CD4-positive, alpha-beta memory T cell (primary cell): ENCODE results near the gene ZKSCAN5. TPM values are rescaled to one million over a fixed set of nuclear protein-coding genes. Genes with fewer than 3 reads are reported as not detected.
A peak's percentile ranks its signal among the peaks of the same experiment; 100 is the strongest.

Source experiments
- CTCF ChIA-PET: fragments of 350-600 bp; sonication (Branson Sonifier 250); formaldehyde crosslinking; loops from one replicate; lab custom pipeline; 2021; ENCODE audit warnings: inconsistent platforms; ENCODE audit not compliant: partially characterized antibody; lab: Charles Lee
- POLR2A ChIA-PET: fragments of 350-600 bp; sonication (Branson Sonifier 250); formaldehyde crosslinking; loops from one replicate; lab custom pipeline; 2021; ENCODE audit not compliant: partially characterized antibody; lab: Charles Lee
- DNase-seq, 5 donors: peaks; one replicate each; pipeline versions ENCODE4 v3.0.0 to v3.0.0-alpha.2; 2020 to 2022; ENCODE audit warnings: mixed read lengths in 1 of 5
- H3K27ac ChIP-seq: one replicate; pipeline ENCODE4 v1.7.0; 2013; ENCODE audit warnings: low read depth, low read length
- H3K27me3 ChIP-seq: 2 replicates; pipeline ENCODE4 v1.7.0; 2013; ENCODE audit warnings: mild to moderate bottlenecking, low read length, moderate library complexity; ENCODE audit not compliant: insufficient read depth
- H3K36me3 ChIP-seq: 2 replicates; pipeline ENCODE4 v1.7.0; 2013; ENCODE audit warnings: mild to moderate bottlenecking, low read length, moderate library complexity; ENCODE audit not compliant: insufficient read depth
- H3K4me1 ChIP-seq: 2 replicates; pipeline ENCODE4 v1.7.0; 2013; ENCODE audit warnings: mild to moderate bottlenecking, low read length, moderate library complexity; ENCODE audit not compliant: insufficient read depth
- H3K4me3 ChIP-seq, 2 donors: one replicate each; pipeline ENCODE4 v1.7.0; 2013; ENCODE audit warnings: low read length in 2 of 2, mild to moderate bottlenecking in 1 of 2
- H3K9me3 ChIP-seq, 2 donors: one replicate each; pipeline ENCODE4 v1.7.0; 2013; ENCODE audit warnings: low read length in 2 of 2, control low read depth in 1 of 2; ENCODE audit not compliant: control insufficient read depth in 1 of 2
- H3K27ac Mint-ChIP-seq, 7 donors: one replicate each; pipeline ENCODE4 v1.8.0; 2020 to 2021; ENCODE audit warnings: mixed read lengths in 7 of 7, mild to moderate bottlenecking in 6 of 7, inconsistent platforms in 3 of 7, moderate library complexity in 3 of 7
- H3K27me3 Mint-ChIP-seq, 2 donors: one replicate each; pipeline ENCODE4 v1.8.0; 2020 to 2021; ENCODE audit warnings: mixed read lengths in 2 of 2
- H3K36me3 Mint-ChIP-seq, 2 donors: one replicate each; pipeline ENCODE4 v1.8.0; 2020 to 2021; ENCODE audit warnings: mixed read lengths in 2 of 2, inconsistent platforms in 1 of 2, mild to moderate bottlenecking in 1 of 2
- H3K4me1 Mint-ChIP-seq, 4 donors: one replicate each; pipeline ENCODE4 v1.8.0; 2020 to 2021; ENCODE audit warnings: mixed read lengths in 4 of 4, mild to moderate bottlenecking in 1 of 4
- H3K4me3 Mint-ChIP-seq, 8 donors: one replicate each; pipeline ENCODE4 v1.8.0; 2020 to 2021; ENCODE audit warnings: mixed read lengths in 8 of 8, mild to moderate bottlenecking in 7 of 8, moderate library complexity in 6 of 8, inconsistent platforms in 3 of 8
- H3K9me3 Mint-ChIP-seq, 8 donors: one replicate each; pipeline ENCODE4 v1.8.0; 2020 to 2021; ENCODE audit warnings: mixed read lengths in 8 of 8, mild to moderate bottlenecking in 5 of 8, inconsistent platforms in 3 of 8, moderate library complexity in 1 of 8
- intact Hi-C: fragments of 100-400 bp; cut with micrococcal nuclease; formaldehyde crosslinking; loops from one replicate; pipeline ENCODE4 v1.15.1; 2023
- polyA plus RNA-seq, 2 donors: library from polyadenylated mRNA; unstranded; fragments of 300-500 nt; fragmentation: Illumina TruSeq; gene quantifications; one replicate each; pipeline ENCODE4 v1.2.3, GENCODE V29; 2021
- total RNA-seq, 2 experiments: library from RNA; stranded (reverse); gene quantifications; one replicate each; pipeline ENCODE4 v1.2.3, GENCODE V29; 2021

ZKSCAN5 gene
- total and polyA plus RNA-seq, 4 experiments from 2014 or later, result 2.5 to 9.3 (median 7.9) TPM

DNA sequence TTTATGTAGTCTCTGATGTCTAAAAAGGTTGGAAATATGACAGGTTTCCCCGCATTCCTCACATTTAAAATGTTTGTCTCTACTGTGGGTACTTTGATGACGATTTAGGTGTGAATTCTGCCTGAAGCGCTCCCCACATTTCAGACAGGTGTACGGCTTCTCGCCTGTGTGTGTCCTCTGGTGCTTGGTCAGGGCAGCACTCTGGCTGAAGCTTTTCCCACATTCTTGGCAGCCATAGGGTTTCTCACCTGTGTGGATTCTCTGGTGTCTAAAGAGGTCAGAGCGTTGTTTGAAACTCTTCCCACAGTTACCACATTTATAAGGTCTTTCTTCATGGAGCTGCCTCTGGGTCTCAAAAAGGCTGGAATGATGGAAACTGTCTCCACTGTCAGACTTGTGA is 10.6 kb upstream of the ZKSCAN5 start:
- Histone ChIP-seq H3K27me3 (no peaks in the 10 kb centered on the region), H3K4me1 (peaks cover 17% of the 10 kb centered on the region), H3K36me3 (peaks cover 35% of the 10 kb centered on the region), H3K27ac (no peak overlapping the region), H3K9me3 (peaks cover 6 to 12% of the 10 kb centered on the region in 2 donors), H3K4me3 (no peak overlapping the region)
- Mint-ChIP-seq H3K36me3 (peaks cover 51 to 53% of the 10 kb centered on the region in 2 donors), H3K4me3 (no peak overlapping the region), H3K27me3 (no peaks in the 10 kb centered on the region), H3K9me3 (peaks cover 0 to 20% (median 15%) of the 10 kb centered on the region in 8 donors), H3K4me1 (peaks cover 17 to 27% (median 19%) of the 10 kb centered on the region in 4 donors), H3K27ac (no peak overlapping the region)
- ChIA-PET CTCF (no interaction called here), POLR2A (interaction anchor here (0.7 kb wide), 1 partner anchor 10 kb away, joined by 3 read pairs; no protein-coding TSS in a partner anchor)
- intact Hi-C loops, result no loop called here
- DNase-seq, result no peak

DNA sequence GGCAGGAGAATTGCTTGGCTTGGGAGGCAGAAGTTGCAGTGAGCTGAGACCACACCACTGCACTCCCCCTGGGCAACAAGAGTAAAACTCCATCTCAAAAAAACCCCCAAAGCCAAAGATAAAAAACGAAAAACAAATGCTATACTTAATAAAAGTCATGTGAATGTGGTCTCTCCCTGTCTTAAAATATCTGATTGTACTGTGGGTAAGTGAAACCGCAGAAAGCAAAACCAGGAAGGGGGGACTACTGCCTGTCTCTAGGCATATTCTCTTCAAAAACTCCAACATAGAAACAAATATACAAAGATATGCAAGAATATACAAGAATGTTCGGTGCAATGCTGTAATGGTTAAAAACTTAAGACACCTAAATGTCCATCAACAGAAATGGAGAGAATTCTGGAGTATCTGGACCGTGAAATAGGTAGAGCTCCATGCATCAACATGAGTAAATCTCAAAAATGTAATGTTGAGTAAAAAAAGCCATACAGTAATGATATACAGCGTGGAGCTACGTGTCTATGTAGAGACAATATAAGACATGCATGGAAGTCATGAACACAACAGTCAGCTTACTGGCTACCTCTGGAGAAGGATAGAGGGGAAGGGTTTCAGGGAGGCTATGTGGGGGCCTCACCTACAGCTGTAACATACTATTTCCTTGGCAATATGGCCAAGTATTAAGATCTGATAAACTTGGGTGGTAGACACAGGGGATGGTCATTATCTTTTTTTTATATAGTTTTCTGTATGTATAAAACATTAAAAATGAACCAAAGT is 6.5 kb upstream of the ZKSCAN5 start:
- Mint-ChIP-seq H3K36me3 (peaks cover 34 to 47% of the 10 kb centered on the region in 2 donors), H3K27me3 (no peaks in the 10 kb centered on the region), H3K27ac (peak overlapping the region; percentile 80 to 100 (median 96)), H3K4me3 (peak overlapping the region; percentile 98 to 100 (median 100)), H3K9me3 (peaks cover 0 to 16% (median 13%) of the 10 kb centered on the region in 8 donors), H3K4me1 (peaks cover 17 to 42% (median 29%) of the 10 kb centered on the region in 4 donors)
- Histone ChIP-seq H3K4me1 (peaks cover 24% of the 10 kb centered on the region), H3K27ac (peak overlapping the region; percentile 96), H3K36me3 (peaks cover 33% of the 10 kb centered on the region), H3K4me3 (peak overlapping the region; percentile 71 to 98), H3K9me3 (peaks cover 6 to 12% of the 10 kb centered on the region in 2 donors), H3K27me3 (no peaks in the 10 kb centered on the region)
- DNase-seq, result peak in 1 of 5 donors; percentile 22
- ChIA-PET POLR2A (interaction anchor here (0.9 to 3.7 kb wide), 6 partner anchors 22 to 95 kb away, joined by 3 to 26 read pairs (median 4); partner anchors contain the start of genes FAM200A and ZNF655), CTCF (interaction anchor here (1.2 to 1.6 kb wide), 3 partner anchors 22 to 52 kb away, joined by 3 to 4 read pairs (median 3); partner anchors contain the start of gene ZNF789)
- intact Hi-C loops, result no loop called here

DNA sequence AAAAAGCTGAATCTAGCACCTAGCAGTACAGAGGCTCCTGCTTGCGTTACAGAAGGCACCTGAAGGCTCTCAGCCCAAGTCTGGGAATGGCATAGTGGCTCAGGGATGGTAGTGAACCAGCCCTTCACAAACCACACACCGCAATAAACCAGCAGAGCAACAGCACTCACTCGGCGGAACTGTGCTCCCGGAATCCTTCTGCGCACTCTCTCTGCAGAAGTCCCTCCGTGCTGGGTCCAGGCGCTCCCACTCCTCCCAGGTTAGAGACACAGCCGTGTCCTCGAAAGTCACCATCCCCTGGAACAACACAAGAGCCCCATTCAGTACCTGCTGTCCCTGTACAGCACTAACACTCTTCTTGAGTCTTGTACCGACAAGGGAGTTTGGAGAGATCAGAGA is 5.9 kb upstream of the ZKSCAN5 start:
- Mint-ChIP-seq H3K27me3 (no peaks in the 10 kb centered on the region), H3K36me3 (peaks cover 28 to 41% of the 10 kb centered on the region in 2 donors), H3K9me3 (peaks cover 0 to 12% (median 9%) of the 10 kb centered on the region in 8 donors), H3K4me1 (peaks cover 17 to 42% (median 29%) of the 10 kb centered on the region in 4 donors), H3K4me3 (peak overlapping the region; percentile 98 to 100 (median 100)), H3K27ac (peak overlapping the region; percentile 88 to 100 (median 100))
- H3K9me3 ChIP-seq, result peaks cover 3 to 10% of the 10 kb centered on the region in 2 donors
- no peaks in the 10 kb centered on the region for H3K27me3 ChIP-seq
- POLR2A ChIA-PET, result interaction anchor here (0.9 to 3.7 kb wide), 6 partner anchors 22 to 96 kb away, joined by 3 to 61 read pairs (median 4); partner anchors contain the start of genes FAM200A and ZNF655
- peak overlapping the region; percentile 96 for H3K27ac ChIP-seq
- CTCF ChIA-PET, result interaction anchor here (1.6 kb wide), 1 partner anchor 25 kb away, joined by 4 read pairs; the partner anchor contains the start of gene ZNF789
- intact Hi-C loops, result no loop called here
- H3K4me1 ChIP-seq, result peaks cover 24% of the 10 kb centered on the region
- H3K4me3 ChIP-seq, result peak overlapping the region; percentile 71 to 98
- no peak for DNase-seq
- H3K36me3 ChIP-seq, result peaks cover 27% of the 10 kb centered on the region

DNA sequence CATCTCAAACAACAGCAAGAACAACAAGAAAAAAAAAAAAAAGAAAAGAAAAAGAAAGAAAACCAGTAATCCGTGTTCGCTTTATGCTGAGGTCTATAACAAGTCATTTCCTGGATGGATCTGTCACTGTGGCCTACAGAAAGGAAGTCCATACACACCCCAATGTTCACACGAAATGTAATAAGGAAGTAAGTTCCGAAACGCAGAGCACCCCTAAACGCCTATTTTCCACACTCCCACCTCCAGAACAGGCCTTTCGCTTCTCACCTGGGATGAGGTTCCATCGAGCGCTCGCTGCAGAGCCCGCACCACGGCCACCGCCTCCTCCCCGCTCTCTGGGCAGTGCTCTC is 5.1 kb upstream of the ZKSCAN5 start:
- Mint-ChIP-seq H3K4me3 (peak overlapping the region; percentile 98 to 100 (median 100)), H3K27ac (peak overlapping the region; percentile 97 to 100 (median 100)), H3K36me3 (peaks cover 20 to 33% of the 10 kb centered on the region in 2 donors), H3K27me3 (no peaks in the 10 kb centered on the region), H3K9me3 (peaks cover 0 to 4% (median 1%) of the 10 kb centered on the region in 8 donors), H3K4me1 (peaks cover 16 to 43% (median 29%) of the 10 kb centered on the region in 4 donors)
- peak; percentile 49 to 62 (median 54) for DNase-seq
- peak overlapping the region; percentile 96 for H3K27ac ChIP-seq
- intact Hi-C loops, result loop anchor here (1.0 kb wide), 2 partner anchors 90 to 117 kb away; partner anchors contain the start of gene ZSCAN25
- H3K4me1 ChIP-seq, result peaks cover 24% of the 10 kb centered on the region
- H3K27me3 ChIP-seq, result no peaks in the 10 kb centered on the region
- H3K4me3 ChIP-seq, result peak overlapping the region; percentile 95 to 98
- ChIA-PET CTCF (interaction anchor here (1.1 kb wide), 1 partner anchor 26 kb away, joined by 3 read pairs; no protein-coding TSS in a partner anchor), POLR2A (interaction anchor here (1.0 to 3.7 kb wide), 21 partner anchors 8 to 1719 kb away, joined by 3 to 61 read pairs (median 7); partner anchors contain the start of genes ATP5MF, BUD31, FAM200A and PDAP1)
- peaks cover 19% of the 10 kb centered on the region for H3K36me3 ChIP-seq
- H3K9me3 ChIP-seq, result peaks cover 0 to 2% of the 10 kb centered on the region in 2 donors

DNA sequence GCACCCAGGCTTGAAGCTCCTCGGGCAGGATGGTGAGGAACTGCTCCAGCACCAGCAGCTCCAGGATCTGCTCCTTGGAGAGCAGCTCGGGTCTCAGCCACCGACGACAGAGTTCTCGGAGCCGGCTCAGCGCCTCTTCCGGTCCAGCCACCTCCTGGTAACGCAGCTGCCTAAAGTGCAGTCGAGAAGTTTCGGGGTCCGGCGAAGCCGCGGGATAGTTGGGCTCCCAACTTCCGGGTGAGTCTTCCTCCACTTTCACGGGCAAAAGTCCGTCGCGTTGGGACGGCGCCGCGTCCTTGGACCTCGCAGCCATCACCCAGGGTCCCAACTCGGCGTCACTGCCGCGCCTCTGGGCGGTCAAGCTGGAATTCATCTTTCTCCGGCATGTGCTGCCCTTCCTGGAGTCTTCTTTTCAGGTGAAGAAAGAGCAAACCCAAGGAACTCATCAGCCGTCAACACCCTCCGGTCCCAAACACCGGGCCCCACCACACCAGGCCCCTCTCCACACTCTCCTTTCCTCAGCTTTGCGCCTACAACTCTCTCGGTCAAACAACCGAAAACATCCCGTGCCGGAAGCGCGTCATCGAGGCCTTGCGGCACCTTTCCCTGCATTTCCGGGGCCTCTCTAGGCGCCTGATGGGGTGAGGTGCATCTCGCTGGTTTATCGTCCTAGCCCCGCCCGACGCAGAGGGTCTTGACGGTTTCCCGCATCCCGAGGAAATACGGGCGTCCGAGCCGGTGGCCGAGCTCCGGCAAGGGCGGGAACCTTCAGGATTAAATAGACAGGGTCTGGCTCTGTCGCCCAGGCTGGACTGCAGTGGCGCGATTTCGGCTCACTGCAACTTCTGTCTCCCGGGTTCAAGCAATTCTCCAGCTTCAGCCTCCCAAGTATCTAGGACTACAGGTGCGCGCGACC is 4.5 kb upstream of the ZKSCAN5 start, which contains the start of gene ZNF394:
ZNF394 (minus strand) TSS at position 561 of the 916 bp plus-strand sequence; CDS start at position 373, 188 bp downstream.
- Mint-ChIP-seq H3K4me1 (peaks cover 16 to 48% (median 29%) of the 10 kb centered on the region in 4 donors), H3K4me3 (peak within 1 kb of the TSS; percentile 98 to 100 (median 100)), H3K27ac (peak within 1 kb of the TSS; percentile 97 to 100 (median 100)), H3K36me3 (peaks cover 13 to 35% of the 10 kb centered on the region in 2 donors), H3K9me3 (peaks cover 0 to under 1% (median 0%) of the 10 kb centered on the region in 8 donors), H3K27me3 (no peaks in the 10 kb centered on the region)
- Histone ChIP-seq H3K36me3 (peaks cover 13% of the 10 kb centered on the region), H3K4me1 (peaks cover 24% of the 10 kb centered on the region), H3K27me3 (no peaks in the 10 kb centered on the region), H3K4me3 (peak within 1 kb of the TSS; percentile 95 to 98), H3K9me3 (no peaks in the 10 kb centered on the region), H3K27ac (peak within 1 kb of the TSS; percentile 96)
- POLR2A ChIA-PET, result interaction anchor here (0.6 to 3.7 kb wide), 25 partner anchors 8 to 1718 kb away, joined by 3 to 61 read pairs (median 6); partner anchors contain the start of genes ATP5MF, BUD31, FAM200A and PDAP1
- intact Hi-C loops, result loop anchor here (1.0 kb wide), 4 partner anchors 28 to 116 kb away; partner anchors contain the start of genes FAM200A, ZNF789 and ZSCAN25
- peak; percentile 86 to 92 (median 88) for DNase-seq
- CTCF ChIA-PET, result interaction anchor here (0.9 to 1.2 kb wide), 3 partner anchors 27 to 174 kb away, joined by 3 read pairs; partner anchors contain the start of gene ARPC1A

DNA sequence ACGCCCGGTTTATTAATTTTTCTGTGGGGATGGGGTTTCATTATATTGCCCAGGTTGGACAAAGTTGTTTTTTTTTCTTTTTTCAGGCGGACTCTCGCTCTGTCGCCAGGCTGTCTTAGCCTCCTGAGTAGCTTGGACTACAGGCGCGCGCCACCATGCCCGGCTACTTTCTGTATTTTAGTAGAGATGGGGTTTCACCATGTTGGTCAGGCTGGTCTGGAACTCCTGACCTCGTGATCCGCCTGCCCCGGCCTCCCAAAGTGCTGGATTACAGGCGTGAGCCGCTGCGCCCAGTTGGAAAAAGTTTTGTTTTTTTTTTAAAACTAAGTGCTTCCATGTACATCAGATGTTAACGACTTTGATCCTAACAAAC is 3.8 kb upstream of the ZKSCAN5 start:
- H3K4me1 Mint-ChIP-seq, result peaks cover 19 to 54% (median 34%) of the 10 kb centered on the region in 4 donors
- peaks cover 29% of the 10 kb centered on the region for H3K4me1 ChIP-seq
- peak overlapping the region; percentile 96 for H3K27ac ChIP-seq
- peaks cover 13% of the 10 kb centered on the region for H3K36me3 ChIP-seq
- peak overlapping the region; percentile 98 to 100 (median 100) for H3K4me3 Mint-ChIP-seq
- ChIA-PET POLR2A (interaction anchor here (1.0 to 3.7 kb wide), 18 partner anchors 9 to 131 kb away, joined by 3 to 61 read pairs (median 7); partner anchors contain the start of genes ATP5MF, BUD31, FAM200A and PDAP1), CTCF (interaction anchor here (0.9 to 1.2 kb wide), 2 partner anchors 34 to 174 kb away, joined by 3 read pairs; partner anchors contain the start of gene ARPC1A)
- H3K36me3 Mint-ChIP-seq, result peaks cover 13 to 38% of the 10 kb centered on the region in 2 donors
- intact Hi-C loops, result loop anchor here (1.0 kb wide), 2 partner anchors 28 to 52 kb away; partner anchors contain the start of genes FAM200A and ZNF789
- H3K27me3 Mint-ChIP-seq, result no peaks in the 10 kb centered on the region
- no peak for DNase-seq
- H3K4me3 ChIP-seq, result peak overlapping the region; percentile 95 to 98
- H3K27me3 ChIP-seq, result no peaks in the 10 kb centered on the region
- H3K27ac Mint-ChIP-seq, result peak overlapping the region; percentile 97 to 100 (median 100)
- H3K9me3 Mint-ChIP-seq, result no peaks in the 10 kb centered on the region
- H3K9me3 ChIP-seq, result no peaks in the 10 kb centered on the region
